Heart right ventricle (tissue), 16 donors: ENCODE results near the gene HDAC9. TPM values are rescaled to one million over a fixed set of nuclear protein-coding genes. Genes with fewer than 3 reads are reported as not detected.

Experiments used
- ATAC-seq, 8 donors: fragments of 200-7000 bp; cut with Tn5 transposase; one replicate each; pipeline ENCODE4 v1.9.1; 2020; ENCODE audit warnings: mild to moderate bottlenecking in 8 of 8, moderate library complexity in 8 of 8, moderate number of reproducible peaks in 1 of 8
- DNase-seq, 2 donors: peaks; one replicate each; pipeline ENCODE4 v3.0.0-alpha.2; 2020
- H3K27ac ChIP-seq, 10 donors: fragments of 200-600 bp; sonication (generic) in 2 of 10; one replicate each; pipeline versions ENCODE4 v1.5.0 to v1.8.0; 2020 to 2022; ENCODE audit warnings: mild to moderate bottlenecking in 3 of 10
- H3K27me3 ChIP-seq, 7 donors: fragments of 200-600 bp; one replicate each; pipeline ENCODE4 v1.8.0; 2021 to 2022; ENCODE audit warnings: mild to moderate bottlenecking in 2 of 7
- H3K36me3 ChIP-seq, 9 donors: fragments of 200-600 bp; sonication (generic) in 1 of 9; one replicate each; pipeline versions ENCODE4 v1.5.0 to v1.8.0; 2020 to 2022; ENCODE audit warnings: mild to moderate bottlenecking in 2 of 9
- H3K4me1 ChIP-seq, 9 donors: fragments of 200-600 bp; sonication (generic) in 1 of 9; one replicate each; pipeline versions ENCODE4 v1.5.0 to v1.8.0; 2020 to 2022; ENCODE audit warnings: mild to moderate bottlenecking in 4 of 9
- H3K4me3 ChIP-seq, 10 donors: fragments of 200-600 bp; sonication (generic) in 2 of 10; one replicate each; pipeline versions ENCODE4 v1.5.0 to v1.8.0; 2020 to 2022; ENCODE audit warnings: mild to moderate bottlenecking in 7 of 10, moderate library complexity in 2 of 10
- H3K9me3 ChIP-seq, 11 donors: fragments of 200-600 bp in 10 of 11; sonication (generic) in 2 of 11; one replicate each; pipeline versions ENCODE4 v1.5.0 to v1.8.0; 2013 to 2022; ENCODE audit warnings: mild to moderate bottlenecking in 2 of 11, control low read depth in 1 of 11, moderate library complexity in 1 of 11
- CTCF ChIP-seq, 9 donors: fragments of 200-600 bp; sonication (generic) in 2 of 9; IDR thresholded peaks; one replicate each; pipeline versions ENCODE4 v1.5.0 to v1.8.0; 2021 to 2022; ENCODE audit warnings: antibody characterized with exemption in 9 of 9, mild to moderate bottlenecking in 5 of 9, moderate library complexity in 1 of 9
- WGBS, 2 donors: extraction: QIAGEN DNeasy Blood & Tissue Kit; methylation state at CpG; one replicate each; pipeline ENCODE4 v1.1.7; 2013; ENCODE audit warnings: inconsistent platforms in 1 of 2; 5-methylcytosine and 5-hydroxymethylcytosine counted together
- intact Hi-C, 10 donors: fragments of 100-400 bp; cut with DNase I; formaldehyde crosslinking; loops; one replicate each; pipeline versions ENCODE4 v1.11.1 to v1.14.2; 2022
- polyA plus RNA-seq, 2 donors: library from polyadenylated mRNA; stranded (reverse); fragments of 200-250 nt; gene quantifications; one replicate each; pipeline ENCODE4 v1.2.3, GENCODE V29; 2013
- total RNA-seq, 10 donors: library from RNA; stranded (reverse); fragmentation: NEBNext Ultra II Directional in 3 of 10; extraction: Animal tissue kit (Norgen Biotek cat#: 25700) in 3 of 10; gene quantifications; one replicate each; pipeline versions ENCODE4 v1.2.1 to v1.2.4, GENCODE V29; 2021 to 2023
- donor health status: Arrhythmogenic right ventricular cardiomyopathy.
- donor health status: ischemic (EF 13 %, LVEDD 7.1; RV severe dilation, severe dysfunction).
- donor health status: healthy with polysubstance abuse.
- donor health status: DM: no; HTN: yes; CAD: no.
- donor health status: DM: no; HTN: no; CAD: no.
- donor health status: ischemic (EF 25% LVEDD 6.9; RV normal size, moderate dysfunction).
- donor health status: ischemic (EF 25% LVEDD 5.7; RV mildly dilated, moderate dysfunction).
- donor health status: healthy.
- donor health status: DM: yes; HTN: yes; CAD: no.
- donor health status: Ischemic cardiomyopathy.
- donor health status: ischemic (EF 35%, LVEDD 5.7; RV mildly dilated, moderate dysfunction).
- donor health status: nonischemic (EF 11% LVEDD 7.7; RV severe dilation, severe dysfunction).
- donor health status: DM: yes; HTN: yes; CAD: no.
- donor health status: PGD.
- donor health status: ischemic (EF 29% LVEDD 5.4; RV normal size, mild dysfunction).
- donor health status: nonischemic (EF 23%, LVEDD 6.1; RV moderate dilation, normal function).

Gene HDAC9
- total and polyA plus RNA-seq, 12 donors = 1.9 to 66.1 (median 38.6) TPM

DNA sequence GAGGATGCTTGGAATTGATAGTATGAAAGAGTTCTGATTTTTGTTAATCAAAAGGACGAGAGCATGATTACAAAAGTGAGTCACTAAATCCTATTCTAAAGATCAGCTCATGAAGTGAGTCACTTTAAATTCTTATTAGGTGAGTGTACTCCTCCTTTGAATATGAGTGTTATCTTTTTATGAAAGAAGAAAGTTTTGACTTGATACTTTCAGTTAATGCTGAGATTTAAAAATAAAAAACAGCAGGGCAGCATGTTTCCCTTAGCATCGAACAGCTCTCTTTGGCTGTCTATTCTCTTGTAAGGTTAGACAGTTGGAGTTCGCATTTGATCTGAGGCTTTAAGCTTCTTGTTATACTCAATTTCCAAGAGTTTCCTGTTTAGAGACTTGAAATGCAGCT, 399.9 kb downstream of the HDAC9 start:
- intact Hi-C loops = no loop called here
- TF ChIP-seq CTCF (IDR thresholded peaks at IDR 0.05) = no peak
- Histone ChIP-seq H3K27ac (no peak overlapping the region), H3K27me3 (no peaks in the 10 kb centered on the region), H3K9me3 (no peaks in the 10 kb centered on the region), H3K36me3 (no peaks in the 10 kb centered on the region), H3K4me1 (peaks cover 0 to 14% (median 8%) of the 10 kb centered on the region in 9 donors), H3K4me3 (no peak overlapping the region)
- DNase-seq (no peak), ATAC-seq (no peak)
- 71 to 80% methylated on average over 3 of the region's 3 CpGs for WGBS, 2 donors

DNA sequence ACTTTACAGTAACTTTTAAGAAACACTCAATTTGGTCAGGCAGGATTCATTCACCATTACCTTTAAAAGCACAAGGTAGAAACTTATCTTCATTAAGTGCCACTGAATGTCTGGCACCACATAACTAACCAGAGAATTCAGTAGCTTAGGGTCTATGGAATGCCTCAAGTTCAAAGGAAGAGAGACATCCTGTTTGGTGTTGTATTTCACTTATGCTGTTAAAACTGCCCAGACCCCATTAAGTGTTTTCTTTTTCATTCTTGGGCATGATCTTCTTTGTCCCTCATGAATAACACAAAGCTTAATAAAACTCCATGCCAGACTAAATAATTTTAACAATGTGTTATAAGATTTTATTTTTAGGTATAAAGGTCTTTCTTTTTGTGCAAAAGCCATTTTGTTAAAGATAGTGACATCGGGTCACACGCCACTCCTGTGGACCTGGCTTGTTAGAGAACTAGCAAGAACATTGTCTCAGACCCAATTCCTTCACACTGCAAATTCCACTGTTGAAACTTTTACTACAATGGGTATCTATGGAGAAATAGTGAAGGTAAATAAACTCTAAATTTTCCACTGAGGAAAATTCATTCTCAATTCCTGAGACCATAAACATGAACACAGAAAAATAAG, 400.9 kb downstream of the HDAC9 start:
- 84 to 96% methylated on average over 2 of the region's 2 CpGs for WGBS, 2 donors
- TF ChIP-seq CTCF (IDR thresholded peaks at IDR 0.05) = no peak
- H3K9me3 ChIP-seq = no peaks in the 10 kb centered on the region
- intact Hi-C loops = no loop called here
- no peak overlapping the region for H3K27ac ChIP-seq
- H3K36me3 ChIP-seq = no peaks in the 10 kb centered on the region
- ATAC-seq = no peak
- H3K4me3 ChIP-seq = no peak overlapping the region
- DNase-seq = no peak
- no peaks in the 10 kb centered on the region for H3K27me3 ChIP-seq
- peaks cover 0 to 4% (median 0%) of the 10 kb centered on the region in 9 donors for H3K4me1 ChIP-seq

- intact Hi-C loops = no loop called here
- 80 to 93% methylated on average over 3 of the region's 3 CpGs for WGBS, 2 donors
- H3K27ac ChIP-seq = no peak overlapping the region
- peaks cover 0 to 6% (median 0%) of the 10 kb centered on the region in 9 donors for H3K4me1 ChIP-seq
- H3K36me3 ChIP-seq = no peaks in the 10 kb centered on the region
- no peak overlapping the region for H3K4me3 ChIP-seq
- TF ChIP-seq CTCF (IDR thresholded peaks at IDR 0.05) = no peak
- DNase-seq (no peak), ATAC-seq (no peak)
- no peaks in the 10 kb centered on the region for H3K9me3 ChIP-seq
- H3K27me3 ChIP-seq = no peaks in the 10 kb centered on the region
These were observed 404.7 kb downstream of the HDAC9 start for GRCh38 chr7:18900236-18900635.

DNA sequence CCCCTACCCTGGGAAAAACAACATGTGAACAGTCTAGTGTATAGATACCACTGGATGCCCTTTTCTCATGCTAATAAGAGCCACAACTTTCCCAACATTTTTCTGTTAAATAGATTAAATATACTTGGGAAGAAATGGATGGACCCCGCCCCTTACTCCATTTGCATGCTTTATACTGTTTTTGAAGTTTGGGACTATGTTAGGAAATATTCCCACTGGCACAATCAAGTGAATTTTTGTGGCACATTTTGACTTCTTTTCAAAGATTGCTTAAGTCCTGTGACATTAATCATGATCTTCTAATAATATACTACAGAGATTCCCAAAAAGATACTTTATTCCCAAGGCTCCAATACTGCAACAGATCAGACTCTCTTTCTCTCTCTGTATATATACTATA, 405.3 kb downstream of the HDAC9 start:
- Histone ChIP-seq H3K4me1 (peaks cover 0 to 6% (median 0%) of the 10 kb centered on the region in 9 donors), H3K36me3 (no peaks in the 10 kb centered on the region), H3K27ac (no peak overlapping the region), H3K4me3 (no peak overlapping the region), H3K9me3 (no peaks in the 10 kb centered on the region), H3K27me3 (no peaks in the 10 kb centered on the region)
- WGBS, 2 donors = 93 to 95% methylated on average over 1 of the region's 1 CpG
- intact Hi-C loops = no loop called here
- DNase-seq = no peak
- no peak for ATAC-seq
- TF ChIP-seq CTCF (IDR thresholded peaks at IDR 0.05) = no peak
